HG03354 (cell line): Measurements from ENCODE around the gene ZSWIM2.
A peak's percentile ranks its signal among the peaks of the same experiment; 100 is the strongest.
"Not testable (repeated sequence)": the region's sequence is repeated elsewhere in the genome, so short reads cannot be mapped to it uniquely, and the experiment has no call there.

Experiments
- ATAC-seq: cut with Tn5 transposase; IDR thresholded peaks from one replicate; pipeline ENCODE4 v1.9.1; 2021; ENCODE audit warnings: mild to moderate bottlenecking; ENCODE audit not compliant: unreplicated experiment, poor library complexity, severe bottlenecking

ZSWIM2 gene, protein sequence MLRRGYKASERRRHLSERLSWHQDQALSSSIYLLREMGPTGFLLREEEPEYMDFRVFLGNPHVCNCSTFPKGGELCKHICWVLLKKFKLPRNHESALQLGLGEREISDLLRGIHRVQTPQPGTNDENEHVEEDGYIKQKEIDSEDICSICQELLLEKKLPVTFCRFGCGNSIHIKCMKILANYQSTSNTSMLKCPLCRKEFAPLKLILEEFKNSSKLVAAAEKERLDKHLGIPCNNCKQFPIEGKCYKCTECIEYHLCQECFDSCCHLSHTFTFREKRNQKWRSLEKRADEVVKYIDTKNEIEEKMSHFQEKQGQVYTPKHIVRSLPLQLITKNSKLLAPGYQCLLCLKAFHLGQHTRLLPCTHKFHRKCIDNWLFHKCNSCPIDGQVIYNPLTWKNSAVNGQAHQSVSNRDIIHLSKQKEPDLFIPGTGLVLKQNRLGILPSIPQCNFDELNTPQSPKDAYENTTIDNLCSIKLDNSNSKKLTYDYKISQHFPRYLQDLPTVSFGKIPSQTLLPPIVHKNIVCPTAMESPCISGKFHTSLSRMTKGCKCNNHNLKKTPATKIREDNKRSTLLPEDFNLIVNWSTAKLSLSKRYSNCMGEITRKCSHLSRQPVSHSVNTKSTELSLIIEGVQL

GRCh38 chr2:186848873-186849578, at the start of gene ZSWIM2:
ZSWIM2 (minus strand) TSS chr2:186849170; CDS start chr2:186849130, 40 bp downstream.
- peak; percentile 87 for ATAC-seq

DNA sequence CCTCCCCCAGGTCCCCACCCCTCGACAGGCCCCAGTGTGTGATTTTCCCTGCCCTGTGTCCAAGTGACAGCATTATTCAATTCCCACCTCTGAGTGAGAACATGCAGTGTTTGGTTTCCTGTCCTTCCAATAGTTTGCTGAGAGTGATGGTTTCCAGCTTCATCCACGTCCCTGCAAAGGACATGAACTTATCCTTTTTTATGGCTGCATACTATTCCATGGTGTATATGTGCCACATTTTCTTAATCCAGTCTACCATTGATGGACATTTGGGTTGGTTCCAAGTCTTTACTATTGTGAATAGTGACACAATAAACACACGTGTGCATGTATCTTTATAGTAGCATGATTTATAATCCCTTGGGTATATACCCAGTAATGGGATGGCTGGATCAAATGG, 47.2 kb upstream of the ZSWIM2 start:
- ATAC-seq, result not testable (repeated sequence)

DNA sequence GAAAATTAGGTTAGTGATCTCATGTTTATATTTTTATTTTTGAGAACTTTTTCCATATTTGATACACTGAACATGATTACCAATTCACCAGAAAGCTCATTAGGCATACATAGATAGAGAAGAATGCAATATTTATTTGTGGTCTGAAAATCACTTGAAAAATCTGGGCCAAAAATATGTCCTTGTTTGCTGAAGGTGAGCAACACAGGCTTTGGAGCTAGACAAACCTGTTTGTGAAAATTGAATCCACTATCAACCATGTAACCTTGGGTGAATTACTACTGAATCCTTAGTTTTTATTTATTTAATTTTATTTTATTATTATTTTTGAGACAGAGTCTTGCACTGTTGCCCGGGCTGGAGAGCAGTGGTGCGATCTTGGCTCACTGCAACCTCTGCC, 46.5 kb upstream of the ZSWIM2 start:
- no peak for ATAC-seq

GRCh38 chr2:186894478-186894877, 45.5 kb upstream of the ZSWIM2 start:
- ATAC-seq, result no peak

DNA sequence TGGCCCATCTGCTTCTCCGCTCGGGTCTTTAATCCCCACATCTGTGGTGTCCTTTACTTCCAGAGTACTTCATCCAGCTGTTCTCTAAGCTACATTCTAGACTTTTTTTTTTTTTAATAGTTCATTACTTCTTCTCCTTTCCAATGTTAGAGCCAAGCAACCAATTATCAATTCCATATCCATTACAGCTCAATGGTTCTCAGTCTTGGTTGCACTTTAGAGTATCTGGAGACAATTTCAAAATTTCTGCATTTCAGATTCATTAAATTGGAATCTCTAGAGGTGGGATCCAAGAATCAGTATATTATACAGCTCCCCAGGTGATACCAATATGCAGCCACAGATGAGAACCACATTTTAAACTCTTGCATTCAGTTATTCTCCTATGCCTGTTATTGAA, 43.9 kb upstream of the ZSWIM2 start:
- ATAC-seq, result no peak

DNA sequence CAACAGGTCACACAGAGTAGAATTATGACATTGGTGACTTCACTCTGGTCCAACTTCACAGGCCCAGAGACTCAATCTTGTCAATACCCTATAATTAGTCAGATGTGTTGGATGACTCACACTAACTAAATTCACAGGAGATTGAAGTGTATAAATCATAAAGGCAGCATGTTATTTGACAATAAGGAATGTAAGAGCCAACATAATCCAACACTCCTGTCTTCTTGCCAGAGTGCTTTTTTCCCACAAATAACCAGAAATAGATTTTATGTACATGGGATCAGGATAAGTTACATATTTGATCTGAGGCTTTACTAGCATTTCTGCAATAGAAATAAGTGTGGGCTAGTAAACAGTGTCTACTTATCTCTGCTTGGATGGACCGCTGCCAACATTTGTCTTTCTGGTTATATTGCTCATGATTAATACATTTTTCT, 42.2 kb upstream of the ZSWIM2 start:
- ATAC-seq, result no peak

- ATAC-seq, result no peak
Measured at GRCh38 chr2:186889101-186889879, 40.3 kb upstream of the ZSWIM2 start.

- no peak for ATAC-seq
Measured at GRCh38 chr2:186887107-186888090, 38.4 kb upstream of the ZSWIM2 start.

DNA sequence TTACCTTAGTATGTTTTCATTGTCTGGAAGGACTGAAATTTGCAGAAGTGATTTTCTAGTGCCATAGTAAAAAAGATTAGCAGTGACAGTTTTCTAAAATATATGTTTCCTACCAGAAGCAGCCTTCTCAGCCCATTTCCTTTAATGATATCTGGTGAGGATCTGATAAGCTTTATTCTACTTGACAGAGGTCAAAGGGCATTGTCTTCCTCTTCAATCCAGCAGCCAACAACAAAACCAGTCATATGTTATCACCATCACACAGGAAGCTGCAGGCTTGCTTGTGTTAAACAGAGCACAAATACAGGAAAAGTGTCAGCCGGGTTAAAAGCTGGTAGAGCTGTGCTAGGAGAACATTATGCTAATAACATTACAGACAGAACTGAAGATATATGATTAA, 35.6 kb upstream of the ZSWIM2 start:
- ATAC-seq, result no peak

DNA sequence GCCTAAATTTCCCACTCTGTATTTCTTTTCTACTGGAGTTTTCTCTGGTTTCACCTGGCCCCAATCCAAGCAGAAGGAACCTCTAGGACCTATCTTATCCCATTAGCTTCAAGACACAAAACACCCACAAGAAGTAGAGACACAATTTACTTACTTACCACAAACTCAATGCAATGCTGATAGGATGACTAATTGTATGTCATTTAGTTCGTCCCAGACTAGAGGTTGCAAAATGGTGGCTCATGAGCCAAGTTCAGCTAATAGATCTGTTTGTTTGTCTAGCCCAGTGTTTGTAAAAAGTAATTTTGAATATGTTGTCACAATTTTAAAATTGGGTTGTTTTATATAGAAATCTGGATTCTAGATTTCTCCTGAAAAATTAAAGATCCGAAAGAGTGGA, 34.7 kb upstream of the ZSWIM2 start:
- ATAC-seq, result no peak

- no peak for ATAC-seq
Measured at GRCh38 chr2:186882511-186883071, 33.6 kb upstream of the ZSWIM2 start.

DNA sequence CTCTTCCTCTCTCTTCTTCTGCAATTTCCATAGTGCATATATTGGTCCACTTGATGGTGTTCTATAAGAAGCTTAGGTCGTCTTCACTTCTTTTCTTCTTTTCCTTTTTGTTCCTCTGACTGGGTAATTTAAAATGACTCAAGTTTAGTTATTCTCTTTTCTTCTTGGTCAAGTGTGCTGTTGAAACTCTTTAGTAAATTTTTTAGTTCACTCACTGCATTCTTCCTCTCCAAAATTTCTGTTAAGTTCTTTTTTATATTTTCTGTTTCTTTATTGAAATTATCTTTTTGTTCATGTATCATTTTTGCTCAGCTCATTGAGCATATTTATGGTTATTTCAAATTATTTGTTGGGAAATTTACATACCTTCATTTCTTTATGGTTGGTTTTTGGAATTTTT, 32.7 kb upstream of the ZSWIM2 start:
- no peak for ATAC-seq

- no peak for ATAC-seq
Measured at GRCh38 chr2:186879312-186879711, 30.3 kb upstream of the ZSWIM2 start.

- no peak for ATAC-seq
Measured at GRCh38 chr2:186874713-186875112, 25.7 kb upstream of the ZSWIM2 start.

- ATAC-seq, result no peak
Measured at GRCh38 chr2:186871881-186872280, 22.9 kb upstream of the ZSWIM2 start.

GRCh38 chr2:186868344-186868743, 19.4 kb upstream of the ZSWIM2 start:
- no peak for ATAC-seq

GRCh38 chr2:186862869-186863709, 14.1 kb upstream of the ZSWIM2 start:
- ATAC-seq, result peak; percentile 63

DNA sequence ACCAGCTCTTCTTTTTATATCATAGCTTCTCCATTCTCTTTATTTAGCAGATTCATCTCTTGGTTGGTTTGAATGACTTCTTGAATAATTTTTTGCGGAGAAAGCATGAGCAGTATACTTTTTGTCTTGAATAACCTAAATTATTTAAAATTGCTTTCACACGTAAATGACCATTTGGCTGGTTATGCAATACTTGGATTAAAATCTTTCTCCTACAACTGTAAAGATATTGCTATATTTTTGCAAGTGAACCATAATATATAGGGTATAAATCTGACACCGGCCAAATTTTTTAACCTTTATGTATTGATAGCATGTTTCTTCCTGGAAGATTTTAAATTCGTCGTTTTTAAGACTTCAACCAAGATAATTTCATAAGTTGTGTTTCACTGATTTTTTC, 6.2 kb upstream of the ZSWIM2 start:
- ATAC-seq, result no peak
